Hepatocyte (in vitro differentiated cells): ENCODE data around the gene ATXN7L1. TPM values are rescaled to one million over a fixed set of nuclear protein-coding genes. Genes with fewer than 3 reads are reported as not detected.

Source experiments
- DNase-seq: peaks from one replicate; pipeline ENCODE4 v3.0.0-alpha.2; 2016; ENCODE audit warnings: low spot score
- H2AFZ ChIP-seq: fragments of 200-600 bp; sonication (generic); 2 replicates; pipeline ENCODE4 v1.6.0; 2016; ENCODE audit warnings: antibody characterized with exemption, mild to moderate bottlenecking
- H3K27ac ChIP-seq: fragments of 200-600 bp; sonication (generic); 2 replicates; pipeline ENCODE4 v1.5.1; 2016; ENCODE audit warnings: mild to moderate bottlenecking
- H3K27me3 ChIP-seq: fragments of 200-600 bp; sonication (generic); 2 replicates; pipeline ENCODE4 v1.6.1; 2016
- H3K36me3 ChIP-seq: fragments of 200-600 bp; sonication (generic); replicated peaks from 2 replicates; pipeline ENCODE4 v1.5.1; 2016; ENCODE audit warnings: low read depth; ENCODE audit not compliant: insufficient read depth
- H3K4me1 ChIP-seq: fragments of 200-600 bp; sonication (generic); 2 replicates; pipeline ENCODE4 v1.5.1; 2016; ENCODE audit warnings: mild to moderate bottlenecking, moderate library complexity; ENCODE audit not compliant: insufficient read depth
- H3K4me2 ChIP-seq: fragments of 200-600 bp; sonication (generic); 2 replicates; pipeline ENCODE4 v1.6.0; 2016
- H3K4me3 ChIP-seq: fragments of 200-600 bp; sonication (generic); 2 replicates; pipeline ENCODE4 v1.5.1; 2016; ENCODE audit warnings: mild to moderate bottlenecking
- H3K79me2 ChIP-seq: fragments of 200-600 bp; sonication (generic); 2 replicates; pipeline ENCODE4 v1.6.0; 2017; ENCODE audit warnings: mild to moderate bottlenecking
- H3K9me2 ChIP-seq: fragments of 200-600 bp; sonication (generic); replicated peaks from 2 replicates; pipeline ENCODE4 v1.6.0; 2017; ENCODE audit warnings: mild to moderate bottlenecking; ENCODE audit not compliant: insufficient read depth
- H3K9me3 ChIP-seq: fragments of 200-600 bp; sonication (generic); 2 replicates; pipeline ENCODE4 v1.5.1; 2016; ENCODE audit warnings: low read depth, mild to moderate bottlenecking
- H4K20me1 ChIP-seq: fragments of 200-600 bp; sonication (generic); 2 replicates; pipeline ENCODE4 v1.6.0; 2016; ENCODE audit warnings: mild to moderate bottlenecking; ENCODE audit not compliant: insufficient read depth, poor library complexity, severe bottlenecking
- CTCF ChIP-seq: fragments of 200-600 bp; sonication (generic); IDR thresholded peaks from 2 replicates; pipeline ENCODE4 v1.5.1; 2016; ENCODE audit warnings: antibody characterized with exemption, mild to moderate bottlenecking; ENCODE audit not compliant: poor library complexity
- EZH2 ChIP-seq: fragments of 200-600 bp; sonication (generic); IDR thresholded peaks from 2 replicates; pipeline ENCODE4 v1.6.1; 2016; ENCODE audit warnings: antibody characterized with exemption, mild to moderate bottlenecking, borderline replicate concordance
- EZH2phosphoT487 ChIP-seq: fragments of 200-600 bp; sonication (generic); IDR thresholded peaks from one replicate; pipeline ENCODE4 v1.6.1; 2018; ENCODE audit warnings: antibody characterized with exemption, mild to moderate bottlenecking, low read depth, moderate library complexity; ENCODE audit not compliant: unreplicated experiment, severe bottlenecking
- WGBS: methylation state at CpG from one replicate; pipeline ENCODE4 v1.1.6; 2016; ENCODE audit warnings: low lambda C conversion rate; ENCODE audit errors: missing lambda C conversion rate; 5-methylcytosine and 5-hydroxymethylcytosine counted together
- polyA plus RNA-seq: library from polyadenylated mRNA; unstranded; fragments of >200 nt; fragmentation: Nextera tagmentation; extraction: Ambion mirVana; gene quantifications from 2 replicates; pipeline ENCODE4 v1.2.1, GENCODE V29; 2016
- total RNA-seq: library from RNA; depleted of rRNA; stranded (reverse); fragments of >200 nt; gene quantifications from 2 replicates; pipeline ENCODE4 v1.2.3, GENCODE V29; 2014

The ATXN7L1 gene
- total and polyA plus RNA-seq, 2 experiments from 2014 or later, result 8.9 to 9.3 TPM

GRCh38 chr7:105578496-105578895 is 297.9 kb downstream of the ATXN7L1 start:
- Histone ChIP-seq H3K9me3 (no peaks in the 10 kb centered on the region), H2AFZ (no peak overlapping the region), H4K20me1 (no peaks in the 10 kb centered on the region), H3K27me3 (no peaks in the 10 kb centered on the region), H3K4me3 (no peak overlapping the region), H3K9me2 (no peaks in the 10 kb centered on the region), H3K79me2 (no peaks in the 10 kb centered on the region), H3K27ac (no peak overlapping the region), H3K4me1 (no peaks in the 10 kb centered on the region), H3K4me2 (no peak overlapping the region), H3K36me3 (no peaks in the 10 kb centered on the region)
- no peak for DNase-seq
- TF ChIP-seq EZH2phosphoT487 (no peak), CTCF (no peak)

- H3K4me1 ChIP-seq, result no peaks in the 10 kb centered on the region
- WGBS, result 79% methylated on average over 1 of the region's 1 CpG
- no peak for TF ChIP-seq EZH2
- no peak for TF ChIP-seq EZH2phosphoT487
- TF ChIP-seq CTCF, result no peak
- no peaks in the 10 kb centered on the region for H3K36me3 ChIP-seq
- no peaks in the 10 kb centered on the region for H3K9me2 ChIP-seq
- no peak overlapping the region for H3K4me3 ChIP-seq
- no peaks in the 10 kb centered on the region for H3K79me2 ChIP-seq
- no peaks in the 10 kb centered on the region for H3K9me3 ChIP-seq
- H3K27ac ChIP-seq, result no peak overlapping the region
- no peak overlapping the region for H2AFZ ChIP-seq
- H3K4me2 ChIP-seq, result no peak overlapping the region
- no peak for DNase-seq
- no peaks in the 10 kb centered on the region for H4K20me1 ChIP-seq
- no peaks in the 10 kb centered on the region for H3K27me3 ChIP-seq
Measured at GRCh38 chr7:105577251-105577650, 299.1 kb downstream of the ATXN7L1 start.

GRCh38 chr7:105571891-105572290 is 304.5 kb downstream of the ATXN7L1 start:
- Histone ChIP-seq H3K27me3 (no peaks in the 10 kb centered on the region), H3K79me2 (no peaks in the 10 kb centered on the region), H3K9me3 (no peaks in the 10 kb centered on the region), H3K36me3 (no peaks in the 10 kb centered on the region), H2AFZ (no peak overlapping the region), H3K4me2 (no peak overlapping the region), H3K4me3 (no peak overlapping the region), H4K20me1 (no peaks in the 10 kb centered on the region), H3K27ac (no peak overlapping the region), H3K4me1 (no peaks in the 10 kb centered on the region), H3K9me2 (no peaks in the 10 kb centered on the region)
- no peak for TF ChIP-seq EZH2
- no peak for TF ChIP-seq EZH2phosphoT487
- no peak for TF ChIP-seq CTCF
- no peak for DNase-seq
- 87% methylated on average over 2 of the region's 2 CpGs for WGBS

GRCh38 chr7:105567821-105568220 is 308.6 kb downstream of the ATXN7L1 start:
- H3K36me3 ChIP-seq, result no peaks in the 10 kb centered on the region
- H3K9me2 ChIP-seq, result no peaks in the 10 kb centered on the region
- H3K4me2 ChIP-seq, result no peak overlapping the region
- H3K27me3 ChIP-seq, result no peaks in the 10 kb centered on the region
- no peak overlapping the region for H3K4me3 ChIP-seq
- no peaks in the 10 kb centered on the region for H3K9me3 ChIP-seq
- WGBS, result 96% methylated on average over 3 of the region's 3 CpGs
- TF ChIP-seq CTCF, result no peak
- no peak for TF ChIP-seq EZH2phosphoT487
- TF ChIP-seq EZH2, result no peak
- H3K27ac ChIP-seq, result no peak overlapping the region
- no peaks in the 10 kb centered on the region for H3K79me2 ChIP-seq
- H3K4me1 ChIP-seq, result no peaks in the 10 kb centered on the region
- no peak for DNase-seq
- H4K20me1 ChIP-seq, result no peaks in the 10 kb centered on the region
- no peak overlapping the region for H2AFZ ChIP-seq
